ENCODE measurements around the gene ACTR1B. TPM values are rescaled to one million over a fixed set of nuclear protein-coding genes. Genes with fewer than 3 reads are reported as not detected.

Gene ACTR1B
- total RNA-seq: 28.9 and 32.5 TPM in 2 replicates

GRCh38 chr2:97663962-97664635, at the start of gene ACTR1B:
Gene ACTR1B (minus strand): TSS chr2:97664044. CDS start chr2:97663890, 154 bp downstream.

GRCh38 chr2:97669448-97669847, 5.6 kb upstream of the ACTR1B start, which contains the start of gene C2orf92:
Gene C2orf92 (plus strand): TSS chr2:97669713. CDS start chr2:97669789, 76 bp downstream.

GRCh38 chr2:97645695-97646629, 17.9 kb downstream of the ACTR1B start, which contains the start of gene COX5B:
Gene COX5B (plus strand): TSS chr2:97646062. CDS start chr2:97646087, 25 bp downstream.

Other genes with a start within 250 kb of the ACTR1B start
- 11.6 and 11.8 TPM in 2 replicates for gene ANKRD36B, start 74.2 kb downstream of the ACTR1B start, total RNA-seq
- 299 and 311 TPM in 2 replicates for gene COX5B, start 18.0 kb downstream of the ACTR1B start, total RNA-seq
- 0.75 and 0.93 TPM in 2 replicates for gene C2orf92, start 5.7 kb upstream of the ACTR1B start, total RNA-seq
- gene ZAP70, start 49.5 kb upstream of the ACTR1B start, total RNA-seq: not detected in 2 replicates

All from cardiac ventricle fibroblast (primary cell).